Measurements from ENCODE around the gene LTBP1. TPM values are rescaled to one million over a fixed set of nuclear protein-coding genes. Genes with fewer than 3 reads are reported as not detected.

The LTBP1 gene
- total RNA-seq, 1 donor from 2014 or later = 36.0 TPM

DNA sequence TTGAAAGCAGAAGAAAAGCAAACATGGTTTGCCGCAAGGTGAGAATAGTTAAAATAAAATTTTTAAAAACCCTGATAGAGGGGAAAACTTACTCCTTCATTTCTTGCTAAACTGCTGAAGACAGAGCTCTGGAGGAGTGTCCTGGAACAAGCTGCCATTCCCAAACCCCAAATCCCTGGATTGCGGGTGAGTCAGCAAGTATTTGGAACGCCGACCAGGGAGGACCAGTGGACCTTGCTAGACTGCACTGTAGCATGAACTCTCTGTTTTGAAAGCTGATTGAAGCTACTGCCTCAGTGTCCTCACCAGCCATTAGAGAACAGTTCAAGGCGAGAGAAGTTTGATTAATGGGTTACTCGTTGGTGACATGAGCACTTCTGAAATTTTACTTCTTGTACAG, 430.3 kb downstream of the LTBP1 start:
- no peaks in the 10 kb centered on the region for H3K27me3 ChIP-seq
- no peak overlapping the region for H3K27ac ChIP-seq
- TF ChIP-seq, protein P1, sequence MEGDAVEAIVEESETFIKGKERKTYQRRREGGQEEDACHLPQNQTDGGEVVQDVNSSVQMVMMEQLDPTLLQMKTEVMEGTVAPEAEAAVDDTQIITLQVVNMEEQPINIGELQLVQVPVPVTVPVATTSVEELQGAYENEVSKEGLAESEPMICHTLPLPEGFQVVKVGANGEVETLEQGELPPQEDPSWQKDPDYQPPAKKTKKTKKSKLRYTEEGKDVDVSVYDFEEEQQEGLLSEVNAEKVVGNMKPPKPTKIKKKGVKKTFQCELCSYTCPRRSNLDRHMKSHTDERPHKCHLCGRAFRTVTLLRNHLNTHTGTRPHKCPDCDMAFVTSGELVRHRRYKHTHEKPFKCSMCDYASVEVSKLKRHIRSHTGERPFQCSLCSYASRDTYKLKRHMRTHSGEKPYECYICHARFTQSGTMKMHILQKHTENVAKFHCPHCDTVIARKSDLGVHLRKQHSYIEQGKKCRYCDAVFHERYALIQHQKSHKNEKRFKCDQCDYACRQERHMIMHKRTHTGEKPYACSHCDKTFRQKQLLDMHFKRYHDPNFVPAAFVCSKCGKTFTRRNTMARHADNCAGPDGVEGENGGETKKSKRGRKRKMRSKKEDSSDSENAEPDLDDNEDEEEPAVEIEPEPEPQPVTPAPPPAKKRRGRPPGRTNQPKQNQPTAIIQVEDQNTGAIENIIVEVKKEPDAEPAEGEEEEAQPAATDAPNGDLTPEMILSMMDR (IDR thresholded peaks at IDR 0.05) = no peak
- no peak overlapping the region for H3K4me3 ChIP-seq
- DNase-seq = no peak
- H3K4me1 ChIP-seq = no peaks in the 10 kb centered on the region
- ATAC-seq = no peak
- intact Hi-C loops (cut with DNase I) = no loop called here
- H3K36me3 ChIP-seq = no peaks in the 10 kb centered on the region
- H3K9me3 ChIP-seq = no peaks in the 10 kb centered on the region

DNA sequence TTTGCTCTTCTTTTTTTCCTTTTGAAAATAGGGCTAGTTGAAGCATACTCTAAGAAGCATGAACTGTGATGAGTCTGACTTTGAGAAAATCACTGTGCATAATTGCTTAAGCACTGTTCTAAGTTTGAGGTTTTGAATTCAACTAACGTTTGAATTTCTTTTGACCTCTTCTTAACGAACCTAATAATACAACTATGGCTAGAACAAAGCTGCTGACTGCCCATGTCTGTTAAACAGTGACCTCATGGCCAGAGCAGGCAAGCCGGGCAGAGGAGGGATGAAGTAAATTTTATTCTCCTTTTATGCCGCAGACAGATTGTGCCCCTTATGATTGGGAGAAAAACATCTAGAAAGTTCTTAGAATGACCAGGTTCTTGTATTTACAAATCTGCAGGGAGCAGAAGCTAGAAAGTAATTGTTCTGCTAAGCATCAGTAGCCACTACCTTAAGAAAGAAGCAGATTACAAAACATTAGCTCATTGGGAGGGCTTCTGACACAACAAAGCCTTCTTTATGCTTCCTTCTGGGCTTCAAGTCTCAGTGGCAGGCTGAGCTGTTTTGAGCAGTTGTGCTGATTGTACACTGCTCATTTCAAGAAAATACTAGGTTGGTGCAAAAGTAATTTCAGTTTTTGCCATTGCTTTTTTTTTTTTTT, 431.9 kb downstream of the LTBP1 start:
- no peak for ATAC-seq
- Histone ChIP-seq H3K4me1 (no peaks in the 10 kb centered on the region), H3K9me3 (no peaks in the 10 kb centered on the region), H3K4me3 (no peak overlapping the region), H3K27me3 (no peaks in the 10 kb centered on the region), H3K36me3 (no peaks in the 10 kb centered on the region), H3K27ac (no peak overlapping the region)
- DNase-seq = no peak
- TF ChIP-seq, protein P1 (IDR thresholded peaks at IDR 0.05) = no peak
- intact Hi-C loops (cut with DNase I) = no loop called here

DNA sequence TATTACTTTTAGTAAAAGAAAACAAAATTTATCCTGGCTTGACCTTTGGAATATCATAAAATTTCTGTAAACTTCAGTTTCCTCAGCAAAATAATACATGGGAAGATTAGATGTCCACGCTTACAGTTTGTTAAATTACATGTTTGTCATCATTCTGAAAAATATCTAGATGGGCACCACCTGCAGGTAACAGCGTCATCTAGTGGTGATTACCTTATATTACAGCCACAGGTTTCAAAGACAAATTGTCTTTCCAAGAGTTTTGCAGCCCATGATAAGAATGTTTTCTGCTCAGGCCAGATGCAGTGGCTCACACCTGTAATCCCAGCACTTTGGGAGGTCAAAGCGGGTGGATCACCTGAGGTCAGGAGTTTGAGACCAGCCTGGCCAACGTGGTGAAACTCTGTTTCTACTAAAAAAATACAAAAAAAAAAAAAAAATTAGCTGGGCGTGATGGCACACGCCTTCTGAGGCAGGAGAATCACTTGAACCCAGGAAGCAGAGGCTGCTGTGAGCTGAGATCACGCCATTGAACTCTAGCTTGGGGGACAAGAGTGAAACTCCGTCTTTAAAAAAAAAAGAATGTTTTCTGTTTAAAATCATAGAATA, 433.4 kb downstream of the LTBP1 start:
- Histone ChIP-seq H3K4me3 (no peak overlapping the region), H3K4me1 (no peaks in the 10 kb centered on the region), H3K27me3 (no peaks in the 10 kb centered on the region), H3K27ac (no peak overlapping the region), H3K36me3 (no peaks in the 10 kb centered on the region), H3K9me3 (no peaks in the 10 kb centered on the region)
- TF ChIP-seq, protein P1 (IDR thresholded peaks at IDR 0.05) = peak; percentile 51
- no peak for DNase-seq
- ATAC-seq = no peak
- intact Hi-C loops (cut with DNase I) = no loop called here

- no peaks in the 10 kb centered on the region for H3K4me1 ChIP-seq
- H3K27me3 ChIP-seq = no peaks in the 10 kb centered on the region
- TF ChIP-seq, protein P1 (IDR thresholded peaks at IDR 0.05) = no peak
- no peak overlapping the region for H3K27ac ChIP-seq
- DNase-seq = no peak
- no peaks in the 10 kb centered on the region for H3K9me3 ChIP-seq
- H3K36me3 ChIP-seq = no peaks in the 10 kb centered on the region
- no peak overlapping the region for H3K4me3 ChIP-seq
- intact Hi-C loops (cut with DNase I) = no loop called here
- no peak for ATAC-seq
Observed at GRCh38 chr2:33380719-33381118, 434.0 kb downstream of the LTBP1 start.

GRCh38 chr2:33381301-33381858, 434.6 kb downstream of the LTBP1 start:
- H3K27me3 ChIP-seq = no peaks in the 10 kb centered on the region
- H3K36me3 ChIP-seq = no peaks in the 10 kb centered on the region
- intact Hi-C loops (cut with DNase I) = no loop called here
- no peaks in the 10 kb centered on the region for H3K9me3 ChIP-seq
- TF ChIP-seq, protein P1 (IDR thresholded peaks at IDR 0.05) = no peak
- no peak overlapping the region for H3K4me3 ChIP-seq
- no peak overlapping the region for H3K27ac ChIP-seq
- ATAC-seq = no peak
- DNase-seq = no peak
- H3K4me1 ChIP-seq = no peaks in the 10 kb centered on the region
